HG03060 (cell line): ENCODE measurements around the gene STK32B.

ENCODE experiments used
- ATAC-seq: cut with Tn5 transposase; IDR thresholded peaks from one replicate; pipeline ENCODE4 v1.9.1; 2021; ENCODE audit warnings: low read depth, moderate number of reproducible peaks; ENCODE audit not compliant: unreplicated experiment

STK32B gene

GRCh38 chr4:5029447-5029846, 21.8 kb upstream of the STK32B start:
- no peak for ATAC-seq

- ATAC-seq: no peak
These were observed 21.1 kb upstream of the STK32B start for GRCh38 chr4:5030221-5030620.

- no peak for ATAC-seq
These were observed 20.4 kb upstream of the STK32B start for GRCh38 chr4:5030927-5031326.

- no peak for ATAC-seq
These were observed 18.5 kb upstream of the STK32B start for GRCh38 chr4:5032813-5033212.

DNA sequence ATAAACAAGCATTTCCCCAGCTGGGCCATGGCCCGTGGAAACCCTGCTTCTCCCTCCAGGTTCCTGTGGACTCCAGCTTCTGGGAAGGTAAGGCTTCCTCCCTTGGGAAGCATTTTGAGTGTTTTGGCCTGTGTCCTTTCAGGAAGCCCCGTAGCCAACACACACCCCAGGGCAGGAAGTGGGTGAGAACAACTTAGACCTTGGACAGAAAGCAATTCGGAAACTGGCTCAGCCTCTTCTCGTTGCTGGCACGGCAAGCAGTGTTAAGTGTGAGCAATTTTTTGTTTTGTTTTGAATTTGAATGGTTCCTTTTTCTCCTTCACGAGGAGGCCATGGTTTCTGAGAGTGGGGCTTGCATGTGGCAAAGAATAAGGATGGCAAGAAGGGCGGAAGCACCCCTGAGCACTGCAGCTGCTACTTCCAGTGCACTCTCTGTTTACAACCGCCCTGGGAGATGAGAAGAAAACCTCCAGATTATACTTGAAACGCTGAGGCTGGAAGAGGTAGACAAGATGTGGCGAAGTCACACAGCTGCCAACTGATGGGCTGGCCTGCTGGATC, 17.9 kb upstream of the STK32B start:
- ATAC-seq: no peak

GRCh38 chr4:5034206-5034605, 17.1 kb upstream of the STK32B start:
- no peak for ATAC-seq

DNA sequence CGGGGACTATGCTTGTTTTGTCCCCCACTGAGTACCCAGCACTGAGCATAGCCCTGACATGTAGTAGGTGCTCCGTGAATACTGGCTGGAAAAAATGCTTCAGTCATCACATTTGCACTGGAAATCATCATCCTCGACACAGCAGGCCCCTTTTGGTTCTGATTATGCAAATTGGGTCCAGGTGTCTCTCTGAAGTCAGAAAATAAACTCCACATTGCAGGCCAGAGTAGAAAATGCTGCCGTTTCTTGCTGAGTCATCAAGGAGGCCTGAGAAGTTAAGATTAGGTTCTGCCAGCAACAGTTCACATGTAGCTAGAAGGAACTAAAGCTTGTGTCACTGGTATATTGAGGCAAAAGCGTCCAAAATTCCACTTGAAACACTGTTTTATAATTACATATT, 15.0 kb upstream of the STK32B start:
- no peak for ATAC-seq

DNA sequence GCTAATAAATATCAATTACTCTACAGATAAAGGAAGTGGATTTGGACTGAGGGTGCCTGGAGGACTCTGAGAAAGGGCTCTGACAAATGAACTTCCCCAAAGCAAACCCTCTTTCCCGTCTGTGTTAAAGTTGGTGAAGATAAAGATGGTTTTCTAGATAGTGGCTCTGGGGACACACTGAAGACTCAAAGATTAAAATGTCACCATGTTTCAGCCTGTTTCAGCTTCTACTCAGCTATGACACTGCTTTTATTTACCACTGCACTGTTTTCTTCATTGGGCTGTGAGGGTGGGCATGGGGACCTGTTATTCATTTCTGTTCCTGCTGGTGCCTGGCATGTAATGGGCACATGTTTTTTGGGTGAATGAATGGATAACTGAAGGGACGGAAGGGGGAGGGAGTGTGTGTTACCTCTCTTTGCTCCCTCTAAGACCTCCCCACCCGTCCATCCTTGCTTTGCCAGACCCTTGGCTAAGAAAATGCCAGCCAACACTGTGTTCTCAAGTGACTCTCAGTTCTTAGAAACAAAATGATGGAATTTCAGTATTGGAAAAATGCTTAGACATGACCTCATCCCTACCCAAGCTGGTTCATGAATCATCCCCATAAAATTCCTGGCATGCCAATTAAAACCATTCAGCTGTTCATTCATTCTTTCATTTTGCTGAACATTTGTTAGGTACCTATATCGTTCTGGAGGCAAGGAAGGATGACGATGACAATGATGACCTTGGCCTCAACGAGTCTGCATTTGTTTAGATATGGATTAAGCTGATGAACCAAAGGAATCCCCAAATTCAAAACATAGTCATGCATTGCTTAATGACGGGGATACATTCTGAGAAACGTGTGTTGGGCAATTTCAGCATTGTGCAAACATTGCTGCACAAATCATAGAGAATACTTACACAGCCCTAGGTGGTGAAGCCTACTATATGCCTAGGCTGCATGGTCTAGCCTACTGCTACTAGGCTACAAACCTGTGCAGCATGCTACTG, 13.4 kb upstream of the STK32B start:
- no peak for ATAC-seq

GRCh38 chr4:5039800-5040199, 11.5 kb upstream of the STK32B start:
- ATAC-seq: no peak

- no peak for ATAC-seq
These were observed 10.2 kb upstream of the STK32B start for GRCh38 chr4:5040856-5041620.

DNA sequence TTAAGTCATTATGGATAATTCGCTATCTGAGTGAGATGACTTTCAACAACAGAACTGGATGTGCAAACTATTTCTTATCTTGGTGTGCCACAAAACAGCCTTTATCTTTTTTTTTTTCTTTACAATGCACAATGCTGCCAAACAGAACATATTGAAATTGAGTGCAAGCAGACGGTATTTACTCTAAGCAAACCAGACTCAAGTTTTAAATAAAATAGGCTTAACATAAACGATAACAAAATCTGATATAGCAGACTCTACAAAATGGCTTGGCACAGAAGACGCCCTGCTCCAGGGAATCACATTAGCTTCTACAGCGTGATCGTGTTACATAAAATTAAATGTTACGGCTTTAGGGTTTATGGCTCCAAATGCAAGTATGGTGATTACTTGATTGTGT, 9.6 kb upstream of the STK32B start:
- ATAC-seq: no peak

GRCh38 chr4:5043579-5043978, 7.7 kb upstream of the STK32B start:
- no peak for ATAC-seq

- ATAC-seq: no peak
These were observed 6.9 kb upstream of the STK32B start for GRCh38 chr4:5044341-5044740.

GRCh38 chr4:5045097-5045496, 6.2 kb upstream of the STK32B start:
- no peak for ATAC-seq

GRCh38 chr4:5048721-5049120, 2.6 kb upstream of the STK32B start:
- no peak for ATAC-seq

- ATAC-seq: no peak
These were observed 581 bp upstream of the STK32B start for GRCh38 chr4:5050520-5051277.

DNA sequence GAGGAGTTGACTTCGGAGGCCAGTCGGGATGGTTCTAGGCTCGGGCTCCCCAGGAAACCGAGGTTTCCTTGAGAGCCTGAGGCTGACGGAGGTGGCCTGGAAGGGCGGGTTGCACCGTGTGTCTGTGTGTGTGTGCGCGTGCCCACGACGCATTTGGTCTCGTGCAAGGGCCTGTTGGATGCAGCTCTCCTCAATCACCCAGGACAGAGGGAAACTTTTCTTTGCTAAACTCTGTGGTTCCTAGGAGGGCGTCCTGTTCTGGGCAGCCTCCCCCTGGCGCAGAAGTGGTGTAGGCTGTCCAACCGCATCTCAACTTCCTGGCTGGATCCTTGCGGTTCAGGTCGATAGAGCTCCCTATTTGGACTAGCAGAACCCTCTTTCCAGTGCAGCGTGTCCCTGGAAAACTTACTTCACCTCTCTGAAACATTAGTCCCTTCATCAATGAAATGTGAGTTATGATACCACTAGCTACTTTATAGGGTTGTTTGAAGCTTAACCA, 973 bp downstream of the STK32B start:
- no peak for ATAC-seq

- ATAC-seq: no peak
These were observed 1.6 kb downstream of the STK32B start for GRCh38 chr4:5052726-5053425.

- no peak for ATAC-seq
These were observed 3.3 kb downstream of the STK32B start for GRCh38 chr4:5054532-5054931.

DNA sequence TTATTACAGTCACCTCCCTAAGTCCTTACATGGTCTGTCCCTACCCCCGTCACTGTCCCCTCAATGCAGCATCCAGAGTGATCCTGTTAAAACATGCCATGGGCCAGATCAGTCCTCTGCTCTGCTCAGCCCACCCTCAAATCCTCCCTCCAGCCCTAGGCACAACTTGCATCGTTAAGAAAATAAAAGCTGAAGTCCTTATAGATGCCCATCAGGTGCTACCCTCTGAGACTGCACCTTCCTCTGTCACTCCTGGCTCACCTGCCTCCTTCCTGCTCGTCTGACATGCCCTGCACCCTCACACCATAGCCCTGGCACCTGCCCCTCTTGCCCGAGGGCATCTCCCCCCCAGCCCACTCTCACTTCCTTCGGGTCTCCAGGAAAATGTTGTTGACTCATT, 4.1 kb downstream of the STK32B start:
- ATAC-seq: no peak
